Choroid plexus epithelial cell (primary cell): ENCODE measurements around the gene SREBF2.
A peak's percentile ranks its signal among the peaks of the same experiment; 100 is the strongest.

Experiments used
- DNase-seq: peaks from one replicate; pipeline ENCODE4 v3.0.0-alpha.2; 2010; ENCODE audit warnings: low read depth
- H3K4me3 ChIP-seq: 2 replicates; pipeline ENCODE4 v1.5.1; 2011; ENCODE audit warnings: low read depth, mild to moderate bottlenecking, control low read depth, low read length, moderate library complexity
- TF ChIP-seq, protein P1 (sequence below): conservative IDR thresholded peaks from 2 replicates; pipeline ENCODE4 v1.5.1; 2011; ENCODE audit warnings: low read depth, mild to moderate bottlenecking, control low read depth, inconsistent platforms, low read length, moderate library complexity

The SREBF2 gene

DNA sequence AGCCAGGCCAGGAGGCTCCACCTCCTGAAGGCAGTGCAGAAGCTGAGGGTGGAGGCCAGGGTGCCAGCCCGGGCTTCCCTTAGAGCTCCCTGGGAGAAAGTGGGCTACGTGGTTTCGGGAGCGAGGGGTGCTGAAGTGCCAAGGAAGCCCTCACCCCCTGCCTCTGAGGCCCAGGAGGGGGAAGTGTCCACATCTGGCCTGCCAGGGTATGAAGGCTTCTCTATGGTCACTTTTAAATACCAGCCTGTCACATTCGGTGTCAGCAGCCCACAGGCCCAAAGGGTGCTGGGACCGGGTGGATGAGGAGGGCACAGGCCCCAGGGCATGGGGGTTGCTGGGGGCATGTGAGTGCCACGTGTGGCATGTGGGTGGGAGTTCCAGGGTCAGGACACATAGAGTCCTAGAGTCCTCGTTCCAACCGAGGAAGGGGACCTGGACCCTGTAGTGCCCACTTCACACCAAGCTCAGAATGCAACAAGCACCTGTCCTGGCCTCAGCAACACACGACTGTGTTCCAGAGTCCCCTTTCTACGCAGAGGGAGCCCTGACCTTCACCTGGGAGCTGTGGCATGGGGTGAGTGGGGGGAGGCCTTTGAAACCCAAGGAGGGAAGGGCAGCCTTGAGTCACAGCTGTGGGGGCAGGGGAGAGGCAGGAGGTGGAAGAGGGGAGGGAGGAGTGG is 80.3 kb downstream of the SREBF2 start:
- TF ChIP-seq, protein P1, sequence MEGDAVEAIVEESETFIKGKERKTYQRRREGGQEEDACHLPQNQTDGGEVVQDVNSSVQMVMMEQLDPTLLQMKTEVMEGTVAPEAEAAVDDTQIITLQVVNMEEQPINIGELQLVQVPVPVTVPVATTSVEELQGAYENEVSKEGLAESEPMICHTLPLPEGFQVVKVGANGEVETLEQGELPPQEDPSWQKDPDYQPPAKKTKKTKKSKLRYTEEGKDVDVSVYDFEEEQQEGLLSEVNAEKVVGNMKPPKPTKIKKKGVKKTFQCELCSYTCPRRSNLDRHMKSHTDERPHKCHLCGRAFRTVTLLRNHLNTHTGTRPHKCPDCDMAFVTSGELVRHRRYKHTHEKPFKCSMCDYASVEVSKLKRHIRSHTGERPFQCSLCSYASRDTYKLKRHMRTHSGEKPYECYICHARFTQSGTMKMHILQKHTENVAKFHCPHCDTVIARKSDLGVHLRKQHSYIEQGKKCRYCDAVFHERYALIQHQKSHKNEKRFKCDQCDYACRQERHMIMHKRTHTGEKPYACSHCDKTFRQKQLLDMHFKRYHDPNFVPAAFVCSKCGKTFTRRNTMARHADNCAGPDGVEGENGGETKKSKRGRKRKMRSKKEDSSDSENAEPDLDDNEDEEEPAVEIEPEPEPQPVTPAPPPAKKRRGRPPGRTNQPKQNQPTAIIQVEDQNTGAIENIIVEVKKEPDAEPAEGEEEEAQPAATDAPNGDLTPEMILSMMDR, result no peak
- DNase-seq, result no peak
- no peak overlapping the region for H3K4me3 ChIP-seq

DNA sequence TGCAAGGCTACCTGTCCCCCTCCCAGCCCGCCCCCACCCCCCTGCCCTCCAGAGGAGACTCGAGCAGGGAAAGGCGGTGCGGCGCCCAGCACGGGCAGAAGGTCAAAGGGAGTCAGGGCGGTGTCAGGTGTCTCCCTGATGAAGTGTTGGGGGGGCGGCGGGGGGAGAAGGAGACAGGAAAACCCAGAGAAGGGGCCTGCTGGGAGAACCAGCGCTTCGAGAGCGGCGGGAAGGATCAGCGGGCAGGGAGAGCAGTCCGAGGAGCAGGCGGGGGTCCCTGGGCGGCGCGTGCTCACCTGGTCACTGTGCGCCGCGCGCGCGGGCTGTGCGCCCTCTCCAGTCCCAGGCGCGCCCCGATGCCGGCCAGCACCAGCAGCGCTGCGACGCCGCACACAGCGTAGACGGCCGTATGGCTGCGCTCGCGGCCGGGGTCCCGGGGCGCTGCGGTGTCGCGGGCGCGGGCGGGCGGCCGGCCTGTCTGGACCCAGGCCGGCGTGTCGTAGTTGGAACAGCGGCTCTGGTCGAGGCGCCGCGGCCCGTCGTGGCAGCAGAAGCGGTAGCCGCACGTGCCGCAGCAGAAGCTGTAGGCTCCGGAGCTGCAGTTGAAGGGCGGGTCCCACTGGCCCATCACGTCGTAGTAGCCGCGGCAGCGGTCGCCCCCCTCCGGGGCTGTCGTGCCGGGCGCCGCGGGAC is 81.1 kb downstream of the SREBF2 start:
- no peak for DNase-seq
- TF ChIP-seq, protein P1, result no peak
- H3K4me3 ChIP-seq, result no peak overlapping the region

DNA sequence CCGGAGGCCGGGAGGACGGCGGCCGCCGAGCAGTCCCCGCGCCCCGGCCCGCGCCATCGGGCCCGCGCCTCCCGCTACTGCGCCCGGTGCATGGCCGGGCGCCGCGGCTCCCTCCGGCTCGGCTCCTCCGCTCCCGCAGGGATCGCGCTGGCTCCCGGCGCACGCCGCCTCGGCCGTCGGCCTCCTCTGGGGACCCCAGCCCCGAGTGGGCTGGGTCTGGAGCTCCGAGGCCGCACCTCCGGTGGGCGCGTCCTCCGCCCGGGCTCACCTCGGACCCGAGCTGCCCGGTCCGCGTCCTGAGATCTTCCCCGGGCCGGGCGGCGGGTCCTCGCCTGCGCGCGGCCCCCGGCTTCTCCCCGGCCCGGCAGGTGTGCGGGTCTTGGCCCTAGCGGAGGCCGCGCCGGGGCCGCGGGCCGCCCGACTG is 81.7 kb downstream of the SREBF2 start:
- H3K4me3 ChIP-seq, result no peak overlapping the region
- TF ChIP-seq, protein P1, result no peak
- DNase-seq, result no peak

DNA sequence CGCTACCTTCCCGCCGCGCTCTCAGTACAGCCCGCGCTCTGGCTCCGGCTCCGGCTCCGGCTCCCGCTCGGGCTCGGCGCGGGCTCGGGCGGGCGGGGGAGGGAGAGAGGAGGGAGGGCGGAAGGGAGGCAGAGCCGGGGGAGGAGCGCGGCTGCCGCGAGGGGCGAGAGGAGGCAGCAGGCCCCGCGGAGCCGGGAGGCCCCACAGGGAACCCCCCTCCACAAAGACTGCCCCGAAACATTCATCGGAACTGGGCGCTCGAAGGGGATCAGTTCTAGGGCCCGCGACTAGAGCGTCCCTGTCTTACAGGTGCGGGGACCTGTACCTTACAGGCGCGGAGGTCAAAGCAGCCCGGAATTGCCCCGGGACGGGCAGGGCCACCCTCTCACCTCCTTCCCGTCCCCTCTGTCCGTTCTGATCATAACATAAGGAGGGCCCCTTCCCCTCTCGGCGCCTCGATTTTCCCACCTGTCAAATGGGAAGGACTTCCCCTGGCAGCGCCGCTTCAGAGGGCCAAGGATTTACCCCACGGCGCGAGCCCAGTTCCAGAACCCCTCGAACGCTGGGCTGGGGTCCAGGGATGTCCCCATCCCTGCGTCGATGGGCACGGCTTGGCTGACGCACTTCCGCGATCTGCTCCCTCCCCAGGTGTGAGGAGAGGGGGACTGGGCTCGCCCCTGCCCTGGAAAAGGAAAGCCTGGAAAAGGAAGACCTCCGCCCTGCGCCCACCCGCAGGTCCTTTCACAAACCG is 82.3 kb downstream of the SREBF2 start, which contains the start of gene SHISA8:
TSS of gene SHISA8 (minus strand) at position 40 of the 751 bp plus-strand sequence. CDS start 407 bp downstream, outside the sequence.
- TF ChIP-seq, protein P1, result no peak
- peak; percentile 48 for DNase-seq
- no peak within 1 kb of the TSS for H3K4me3 ChIP-seq

DNA sequence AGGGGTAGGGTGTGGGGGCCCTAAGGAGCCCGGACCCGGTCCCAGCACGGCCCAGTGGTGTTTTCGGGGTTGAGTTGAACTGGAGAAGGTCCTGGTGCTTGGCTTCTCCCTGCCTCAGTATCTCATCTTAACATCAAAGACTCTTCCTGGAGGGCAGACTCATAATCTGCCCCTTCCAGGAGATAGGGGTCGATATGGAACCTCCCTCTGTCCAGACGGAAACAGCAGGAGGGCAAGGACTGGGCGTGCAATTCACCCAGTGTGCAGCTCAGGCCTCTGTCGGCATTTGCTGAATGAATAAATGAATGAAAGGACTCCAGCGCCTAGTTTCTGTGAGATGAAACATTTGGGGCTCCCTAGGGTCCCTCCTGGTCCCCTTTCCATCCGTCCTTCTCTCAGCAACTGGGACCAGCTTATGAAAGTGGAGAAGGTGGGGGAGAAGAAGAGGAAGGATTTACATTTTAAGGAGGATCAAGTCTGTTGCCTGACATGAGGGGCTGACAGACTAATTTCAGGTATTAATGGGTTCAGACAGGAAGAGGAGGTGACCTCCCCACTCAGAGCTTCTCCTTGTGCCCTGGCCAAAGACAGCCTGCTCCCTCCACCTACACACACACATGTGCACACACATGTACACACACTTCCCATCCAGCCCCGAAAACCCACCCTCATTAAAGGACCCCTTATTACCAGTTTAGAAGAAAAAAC is 83.0 kb downstream of the SREBF2 start:
- DNase-seq, result no peak
- TF ChIP-seq, protein P1, result no peak

GRCh38 chr22:41916745-41917358 is 83.9 kb downstream of the SREBF2 start:
- no peak overlapping the region for H3K4me3 ChIP-seq
- TF ChIP-seq, protein P1, result no peak
- DNase-seq, result no peak

More for the DNA sequence above, 83.0 kb downstream of the SREBF2 start:
- H3K4me3 ChIP-seq, result no peak overlapping the region
